PC-9 (cell line): Measurements from ENCODE around the gene MAK. TPM values are rescaled to one million over a fixed set of nuclear protein-coding genes. Genes with fewer than 3 reads are reported as not detected.

Source experiments
- BruUV-seq: library from RNA; stranded (reverse); fragments of 400-500 nt; replicated peaks from 2 replicates; lab custom pipeline; 2021; lab: Mats Ljungman, UMichigan
- CTCF ChIA-PET: fragments of 300-600 bp; sonication (Branson Sonifier 250); formaldehyde crosslinking; loops from one replicate; lab custom pipeline; 2022; ENCODE audit warnings: antibody characterized with exemption; lab: Charles Lee
- POLR2A ChIA-PET: fragments of 300-600 bp; sonication (Branson Sonifier 250); formaldehyde crosslinking; loops from one replicate; lab custom pipeline; 2022; ENCODE audit warnings: antibody characterized with exemption; ENCODE audit not compliant: unreplicated experiment; lab: Charles Lee
- DNase-seq, 2 experiments: peaks; one replicate each; pipeline versions ENCODE4 v3.0.0 to v3.0.0-alpha.2; 2015 to 2022; ENCODE audit warnings: mixed read lengths in 1 of 2
- H2AFZ ChIP-seq: fragments of 200-600 bp; sonication (generic); 2 replicates; pipeline ENCODE4 v1.8.1; 2017; ENCODE audit warnings: antibody characterized with exemption
- H3F3A ChIP-seq: fragments of 200-600 bp; sonication (generic); 2 replicates; pipeline ENCODE4 v1.8.1; 2017; ENCODE audit warnings: antibody characterized with exemption, mild to moderate bottlenecking, low read depth; ENCODE audit not compliant: insufficient read depth
- H3K27ac ChIP-seq: fragments of 200-600 bp; sonication (generic); 2 replicates; pipeline ENCODE4 v1.6.1; 2016; ENCODE audit warnings: mixed run types
- H3K27me3 ChIP-seq: fragments of 200-600 bp; sonication (generic); 2 replicates; pipeline ENCODE4 v1.6.1; 2016; ENCODE audit warnings: low read depth, mixed run types; ENCODE audit not compliant: insufficient read depth
- H3K36me3 ChIP-seq: fragments of 200-600 bp; sonication (generic); 2 replicates; pipeline ENCODE4 v1.6.1; 2016; ENCODE audit warnings: low read depth, mixed run types
- H3K4me1 ChIP-seq: fragments of 200-600 bp; sonication (generic); replicated peaks from 2 replicates; pipeline ENCODE4 v1.6.1; 2016; ENCODE audit warnings: mixed run types; ENCODE audit not compliant: insufficient read depth
- H3K4me2 ChIP-seq: fragments of 200-600 bp; sonication (generic); 2 replicates; pipeline ENCODE4 v1.6.1; 2017; ENCODE audit warnings: mixed run types
- H3K4me3 ChIP-seq: fragments of 200-600 bp; sonication (generic); 2 replicates; pipeline ENCODE4 v1.6.1; 2016; ENCODE audit warnings: mixed run types
- H3K79me2 ChIP-seq: fragments of 200-600 bp; sonication (generic); 2 replicates; pipeline ENCODE4 v1.6.1; 2017; ENCODE audit warnings: low read depth, mixed run types
- H3K9me2 ChIP-seq: fragments of 200-600 bp; sonication (generic); 2 replicates; pipeline ENCODE4 v1.8.1; 2017; ENCODE audit warnings: mild to moderate bottlenecking; ENCODE audit not compliant: insufficient read depth
- H3K9me3 ChIP-seq: fragments of 200-600 bp; sonication (generic); 2 replicates; pipeline ENCODE4 v1.8.1; 2016; ENCODE audit warnings: low read depth; ENCODE audit not compliant: insufficient read depth
- H4K20me1 ChIP-seq: fragments of 200-600 bp; sonication (generic); 2 replicates; pipeline ENCODE4 v1.8.1; 2017; ENCODE audit not compliant: insufficient read depth
- EZH2 ChIP-seq: fragments of 200-600 bp; sonication (generic); IDR thresholded peaks from 2 replicates; pipeline ENCODE4 v1.8.0; 2017; ENCODE audit warnings: antibody characterized with exemption, low read depth
- intact Hi-C: fragments of 100-400 bp; cut with micrococcal nuclease; formaldehyde crosslinking; loops from one replicate; pipeline ENCODE4 v1.10.0; 2022; ENCODE audit not compliant: unreplicated experiment
- total RNA-seq: library from RNA; stranded (reverse); gene quantifications from 2 replicates; pipeline ENCODE4 v1.2.3, GENCODE V29; 2021
- TF ChIP-seq, protein P1 (sequence below): fragments of 200-600 bp; sonication (generic); conservative IDR thresholded peaks from 2 replicates; pipeline ENCODE4 v1.6.1; 2017; ENCODE audit warnings: mixed run types, antibody characterized with exemption, mild to moderate bottlenecking, moderate library complexity

The MAK gene
- total RNA-seq, 1 experiment from 2014 or later = 1.6 TPM

DNA sequence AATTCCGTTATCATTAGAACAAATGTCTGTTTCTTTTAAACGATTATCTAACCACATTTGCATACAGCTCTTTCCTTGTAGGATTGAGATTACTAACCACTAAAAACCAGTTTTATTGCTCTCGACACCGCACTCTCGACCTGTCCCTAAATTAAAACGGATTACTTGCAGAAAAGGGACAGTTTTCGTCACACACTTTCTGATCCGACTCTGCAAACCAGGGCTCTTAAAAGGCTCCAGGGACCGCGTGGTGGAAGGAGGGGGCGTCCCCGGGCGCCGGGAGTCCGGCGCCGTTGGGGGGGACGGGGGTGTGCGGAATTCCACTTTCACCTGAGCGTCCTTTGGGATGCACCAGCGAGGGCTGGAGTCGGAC, 731 bp downstream of the MAK start:
- peak overlapping the region; percentile 84; the same call in 1 of the 2 replicates for H3K4me3 ChIP-seq
- DNase-seq = no peak
- CTCF ChIA-PET = interaction anchor here (0.6 to 1.0 kb wide), 2 partner anchors 49 to 138 kb away, joined by 6 read pairs; partner anchors contain the start of gene SYCP2L
- no peaks in the 10 kb centered on the region for H4K20me1 ChIP-seq
- TF ChIP-seq EZH2 = no peak
- TF ChIP-seq, protein P1, sequence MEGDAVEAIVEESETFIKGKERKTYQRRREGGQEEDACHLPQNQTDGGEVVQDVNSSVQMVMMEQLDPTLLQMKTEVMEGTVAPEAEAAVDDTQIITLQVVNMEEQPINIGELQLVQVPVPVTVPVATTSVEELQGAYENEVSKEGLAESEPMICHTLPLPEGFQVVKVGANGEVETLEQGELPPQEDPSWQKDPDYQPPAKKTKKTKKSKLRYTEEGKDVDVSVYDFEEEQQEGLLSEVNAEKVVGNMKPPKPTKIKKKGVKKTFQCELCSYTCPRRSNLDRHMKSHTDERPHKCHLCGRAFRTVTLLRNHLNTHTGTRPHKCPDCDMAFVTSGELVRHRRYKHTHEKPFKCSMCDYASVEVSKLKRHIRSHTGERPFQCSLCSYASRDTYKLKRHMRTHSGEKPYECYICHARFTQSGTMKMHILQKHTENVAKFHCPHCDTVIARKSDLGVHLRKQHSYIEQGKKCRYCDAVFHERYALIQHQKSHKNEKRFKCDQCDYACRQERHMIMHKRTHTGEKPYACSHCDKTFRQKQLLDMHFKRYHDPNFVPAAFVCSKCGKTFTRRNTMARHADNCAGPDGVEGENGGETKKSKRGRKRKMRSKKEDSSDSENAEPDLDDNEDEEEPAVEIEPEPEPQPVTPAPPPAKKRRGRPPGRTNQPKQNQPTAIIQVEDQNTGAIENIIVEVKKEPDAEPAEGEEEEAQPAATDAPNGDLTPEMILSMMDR = no peak
- no peaks in the 10 kb centered on the region for H3K27me3 ChIP-seq
- H3K4me2 ChIP-seq = peak overlapping the region; percentile 88
- peak overlapping the region; percentile 98 for H2AFZ ChIP-seq
- intact Hi-C loops = no loop called here
- peaks cover 5% of the 10 kb centered on the region; the same call in 1 of the 2 replicates for H3F3A ChIP-seq
- H3K4me1 ChIP-seq = peaks cover 12% of the 10 kb centered on the region; the same call in 1 of the 2 replicates
- H3K27ac ChIP-seq = peak overlapping the region; percentile 53; the same call in 1 of the 2 replicates
- POLR2A ChIA-PET = interaction anchor here (0.6 kb wide), 3 partner anchors 34 to 235 kb away, joined by 5 to 21 read pairs (median 10); no protein-coding TSS in a partner anchor
- no peaks in the 10 kb centered on the region for H3K9me2 ChIP-seq
- BruUV-seq = TSS peak; percentile 45
- no peaks in the 10 kb centered on the region for H3K9me3 ChIP-seq
- no peaks in the 10 kb centered on the region for H3K36me3 ChIP-seq
- no peaks in the 10 kb centered on the region for H3K79me2 ChIP-seq

DNA sequence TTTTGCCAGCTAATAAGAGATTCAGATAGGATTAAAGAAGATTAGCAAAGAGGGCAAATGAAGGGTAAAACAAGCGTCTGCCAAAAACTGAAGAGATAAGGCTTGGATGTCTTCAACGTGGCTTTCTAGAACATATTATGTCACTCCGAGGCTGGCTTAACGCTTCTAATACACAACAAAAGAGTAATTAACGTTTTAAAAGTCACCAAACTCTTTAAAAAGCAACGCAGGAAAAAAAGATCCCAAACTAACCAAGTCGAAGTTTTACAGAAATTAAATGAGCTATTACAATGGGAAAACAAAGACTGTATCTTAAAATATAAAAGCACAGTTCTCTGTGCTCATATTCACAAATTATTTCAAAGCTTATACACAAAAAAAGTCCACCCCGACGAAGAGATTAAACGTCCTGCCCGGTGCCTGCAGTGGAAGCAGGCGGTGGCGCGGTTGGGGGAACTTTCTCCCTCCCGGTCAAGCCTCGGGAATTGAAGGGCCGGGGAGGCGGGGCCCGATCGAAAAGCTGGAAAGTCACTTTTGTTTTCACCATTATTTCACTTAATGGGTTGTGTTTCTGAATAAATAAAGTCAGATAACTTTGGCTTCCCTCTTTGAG, 1.2 kb downstream of the MAK start:
- no peaks in the 10 kb centered on the region for H3K79me2 ChIP-seq
- no peaks in the 10 kb centered on the region for H3K9me3 ChIP-seq
- H3K4me1 ChIP-seq = peaks cover 12% of the 10 kb centered on the region; the same call in 1 of the 2 replicates
- peaks cover 5% of the 10 kb centered on the region; the same call in 1 of the 2 replicates for H3F3A ChIP-seq
- peak overlapping the region; percentile 98 for H2AFZ ChIP-seq
- no TSS peak for BruUV-seq
- no peaks in the 10 kb centered on the region for H3K27me3 ChIP-seq
- H3K9me2 ChIP-seq = no peaks in the 10 kb centered on the region
- DNase-seq = peak in 1 of 2 experiments; percentile 41
- no peak overlapping the region for H3K27ac ChIP-seq
- POLR2A ChIA-PET = interaction anchor here (0.6 to 0.7 kb wide), 4 partner anchors 35 to 236 kb away, joined by 5 to 21 read pairs (median 8); no protein-coding TSS in a partner anchor
- no peaks in the 10 kb centered on the region for H4K20me1 ChIP-seq
- no peak for TF ChIP-seq EZH2
- TF ChIP-seq, protein P1 = no peak
- no peaks in the 10 kb centered on the region for H3K36me3 ChIP-seq
- peak overlapping the region; percentile 88 for H3K4me2 ChIP-seq
- CTCF ChIA-PET = interaction anchor here (0.6 to 1.0 kb wide), 2 partner anchors 50 to 138 kb away, joined by 6 read pairs; partner anchors contain the start of gene SYCP2L
- H3K4me3 ChIP-seq = peak overlapping the region; percentile 84
- intact Hi-C loops = no loop called here

DNA sequence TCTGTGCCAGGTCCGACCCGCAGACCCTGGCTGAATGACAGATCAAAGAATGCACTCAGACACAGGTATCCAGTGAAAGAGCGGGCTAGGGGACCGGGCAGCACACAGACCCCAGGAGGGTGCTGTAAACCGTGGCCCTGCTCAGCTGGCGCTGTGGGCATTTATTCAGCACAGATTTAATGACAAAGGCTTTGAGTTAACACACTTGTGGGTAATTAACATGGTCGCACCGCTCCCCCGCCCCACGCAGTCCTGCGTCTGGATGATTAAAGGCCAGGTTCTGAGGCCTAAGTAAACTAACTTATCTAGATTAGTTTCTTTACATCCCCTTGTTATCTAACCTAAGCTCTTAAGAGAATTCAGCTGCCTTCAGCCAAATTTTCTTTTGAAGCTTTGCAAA, 3.5 kb downstream of the MAK start:
- DNase-seq = no peak
- CTCF ChIA-PET = no interaction called here
- no TSS peak for BruUV-seq
- Histone ChIP-seq H3K79me2 (no peaks in the 10 kb centered on the region), H3K27ac (no peak overlapping the region), H4K20me1 (no peaks in the 10 kb centered on the region), H3F3A (peaks cover 5% of the 10 kb centered on the region; the same call in 1 of the 2 replicates), H3K4me3 (no peak overlapping the region), H3K4me2 (no peak overlapping the region), H3K27me3 (no peaks in the 10 kb centered on the region), H3K9me2 (no peaks in the 10 kb centered on the region), H3K9me3 (no peaks in the 10 kb centered on the region), H2AFZ (no peak overlapping the region), H3K4me1 (peaks cover 12% of the 10 kb centered on the region; the same call in 1 of the 2 replicates), H3K36me3 (no peaks in the 10 kb centered on the region)
- TF ChIP-seq EZH2 = no peak
- TF ChIP-seq, protein P1 = no peak
- POLR2A ChIA-PET = no interaction called here
- intact Hi-C loops = no loop called here
